ENCODE data around the gene KBTBD13. TPM values are rescaled to one million over a fixed set of nuclear protein-coding genes. Genes with fewer than 3 reads are reported as not detected.
"Not testable (repeated sequence)": the region's sequence is repeated elsewhere in the genome, so short reads cannot be mapped to it uniquely, and the experiment has no call there.

Gene KBTBD13
- polyA plus RNA-seq (ENCODE audit: insufficient read length) = 1.7 TPM

- DNase-seq = no peak
Measured at GRCh38 chr15:65076486-65077290, at the start of gene KBTBD13. KBTBD13 (plus strand) TSS chr15:65076746; CDS start chr15:65076816, 70 bp downstream.

GRCh38 chr15:65026756-65027155, 49.8 kb upstream of the KBTBD13 start:
- DNase-seq = no peak

DNA sequence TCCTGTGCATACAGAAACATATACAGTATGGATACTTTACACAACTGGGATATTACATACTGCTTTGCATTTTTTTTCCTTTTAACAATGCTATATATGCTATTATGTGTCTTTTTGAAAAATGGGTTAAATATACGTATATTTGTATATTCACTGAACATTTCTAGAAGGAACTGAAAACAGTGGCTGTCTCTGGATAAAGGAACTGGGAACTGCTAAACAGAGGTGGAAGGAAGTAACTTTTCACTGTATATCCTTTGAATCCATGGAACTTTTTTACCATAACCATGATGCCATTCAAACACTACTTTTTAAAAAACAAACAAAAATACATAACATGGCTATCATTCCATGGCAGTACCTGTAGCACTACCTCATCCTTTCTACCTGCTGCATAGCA, 49.0 kb upstream of the KBTBD13 start:
- DNase-seq = no peak

GRCh38 chr15:65028338-65028737, 48.2 kb upstream of the KBTBD13 start:
- no peak for DNase-seq

GRCh38 chr15:65028921-65029735, 47.4 kb upstream of the KBTBD13 start, which contains the start of gene MTFMT:
MTFMT (minus strand) TSS chr15:65029639; CDS start chr15:65029613, 26 bp downstream.
- DNase-seq = peak; percentile 84

GRCh38 chr15:65029736-65030208, 46.8 kb upstream of the KBTBD13 start:
- no peak for DNase-seq

DNA sequence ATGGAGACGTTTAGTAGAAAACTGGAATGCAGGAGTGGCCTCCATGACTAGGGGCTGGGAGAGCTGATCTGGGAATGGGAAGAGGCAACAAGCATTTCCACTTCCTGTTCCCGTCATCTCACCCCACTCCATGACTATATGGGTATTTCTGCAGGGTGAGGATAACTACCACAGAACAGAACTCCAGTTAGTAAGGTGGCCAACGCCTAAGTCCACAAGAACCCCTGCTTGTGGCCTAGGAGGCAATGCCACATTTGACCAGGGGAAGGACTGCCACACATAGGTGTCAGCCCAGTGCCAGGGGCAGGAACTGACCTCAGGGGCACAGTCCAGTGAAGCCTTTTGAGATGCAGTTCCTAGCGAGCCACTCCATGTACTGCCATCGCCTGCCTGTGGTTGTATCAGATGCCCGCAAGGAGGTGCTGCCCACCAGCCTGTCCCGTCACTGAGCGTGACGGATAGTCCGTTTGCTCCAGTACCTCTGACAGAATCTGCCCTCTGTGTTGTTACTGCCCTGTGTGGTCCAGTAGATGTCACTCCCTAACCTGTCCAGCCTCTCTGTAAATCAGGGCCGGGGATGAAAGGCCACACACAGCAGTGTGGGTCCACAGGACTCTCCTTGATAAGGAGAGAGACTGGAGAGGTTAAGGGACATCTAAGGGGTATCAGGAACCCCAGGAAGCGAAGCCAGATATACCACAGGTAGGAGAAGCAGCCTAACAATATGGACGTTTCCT, 43.6 kb upstream of the KBTBD13 start:
- no peak for DNase-seq

- no peak for DNase-seq
Measured at GRCh38 chr15:65033659-65034269, 42.8 kb upstream of the KBTBD13 start.

- no peak for DNase-seq
Measured at GRCh38 chr15:65034719-65035118, 41.8 kb upstream of the KBTBD13 start.

DNA sequence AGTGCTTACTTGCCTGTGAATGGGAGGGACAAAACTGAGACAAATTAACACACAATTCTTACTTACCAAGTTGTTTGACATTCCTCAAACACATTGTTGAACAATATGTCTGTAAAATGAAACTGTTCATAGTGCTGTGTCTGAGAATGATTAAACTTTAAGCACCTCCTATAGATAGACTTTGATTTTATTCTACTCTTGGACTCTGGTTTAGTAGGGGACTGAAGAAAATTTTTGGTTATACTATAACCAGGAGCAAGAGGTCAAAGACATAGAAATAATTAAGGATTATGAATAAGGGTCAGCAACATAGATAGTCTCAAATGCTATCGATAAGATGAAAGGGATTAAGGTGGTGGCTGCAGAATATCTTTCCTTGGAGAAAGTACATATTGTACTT, 39.2 kb upstream of the KBTBD13 start:
- no peak for DNase-seq

- DNase-seq = no peak
Measured at GRCh38 chr15:65038428-65038827, 38.1 kb upstream of the KBTBD13 start.

- DNase-seq = no peak
Measured at GRCh38 chr15:65038836-65039235, 37.7 kb upstream of the KBTBD13 start.

GRCh38 chr15:65040461-65040860, 36.1 kb upstream of the KBTBD13 start:
- DNase-seq = no peak

DNA sequence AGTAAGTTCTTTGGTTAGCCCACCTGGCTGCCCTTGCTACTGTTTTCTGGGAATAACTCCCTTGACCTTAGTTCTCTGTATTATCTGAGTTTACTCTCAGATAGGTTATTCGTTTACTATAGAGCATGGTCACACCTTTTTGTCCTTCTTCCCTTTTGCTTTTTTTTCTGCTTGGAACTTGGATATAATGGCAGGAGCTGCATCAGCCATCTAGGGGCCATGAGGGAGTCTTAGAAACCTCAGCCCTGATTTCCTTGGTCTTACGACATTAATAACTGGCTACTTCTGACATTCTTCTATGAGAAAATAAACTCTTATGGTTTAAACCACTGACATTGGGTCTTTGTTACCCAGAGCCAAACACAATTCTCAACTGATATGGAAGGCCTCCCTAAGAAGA, 34.8 kb upstream of the KBTBD13 start:
- no peak for DNase-seq

DNA sequence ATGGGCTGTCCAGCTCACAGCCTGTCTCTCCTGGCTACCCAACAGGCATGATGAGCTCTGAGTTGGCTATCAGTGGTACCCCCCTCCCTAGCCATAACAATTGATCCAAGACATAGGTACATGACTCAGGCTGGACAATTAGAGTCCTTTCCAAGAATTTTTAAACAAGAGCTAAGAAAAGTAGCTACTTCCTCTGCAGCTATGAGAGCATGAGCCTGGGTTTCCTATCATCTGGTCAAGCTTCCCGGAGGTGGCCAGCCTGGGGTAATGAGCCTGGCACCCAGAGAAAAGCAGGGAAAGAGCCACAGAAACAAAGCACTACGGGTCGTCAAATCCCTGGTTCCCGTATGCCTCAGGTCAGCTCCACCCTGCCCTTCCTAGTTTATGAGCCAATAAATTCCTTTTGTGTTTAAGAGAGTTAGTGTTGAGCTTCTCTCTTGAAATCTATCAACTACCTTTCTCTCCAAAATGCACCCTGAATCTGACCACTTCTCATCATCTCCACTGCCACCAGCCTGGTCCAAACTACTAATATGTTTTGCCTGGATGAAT, 33.7 kb upstream of the KBTBD13 start:
- no peak for DNase-seq

DNA sequence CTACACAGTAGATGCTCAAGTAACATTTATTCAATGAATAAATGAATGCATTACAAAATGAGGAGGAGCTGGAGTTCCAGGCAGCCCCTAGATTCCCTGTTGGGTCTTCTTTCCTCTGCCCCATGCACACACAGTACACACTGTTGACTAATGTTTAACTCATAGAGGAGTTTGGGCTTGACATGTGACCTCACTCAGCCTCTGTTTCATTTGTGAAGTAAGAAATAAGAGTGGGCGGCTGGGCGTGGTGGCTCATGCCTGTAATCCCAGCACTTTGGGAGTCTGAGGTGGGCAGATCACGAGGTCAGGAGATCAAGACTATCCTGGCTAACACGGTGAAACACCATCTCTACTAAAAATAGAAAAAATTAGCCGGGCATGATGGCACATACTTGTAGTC, 32.3 kb upstream of the KBTBD13 start:
- DNase-seq = not testable (repeated sequence)

DNA sequence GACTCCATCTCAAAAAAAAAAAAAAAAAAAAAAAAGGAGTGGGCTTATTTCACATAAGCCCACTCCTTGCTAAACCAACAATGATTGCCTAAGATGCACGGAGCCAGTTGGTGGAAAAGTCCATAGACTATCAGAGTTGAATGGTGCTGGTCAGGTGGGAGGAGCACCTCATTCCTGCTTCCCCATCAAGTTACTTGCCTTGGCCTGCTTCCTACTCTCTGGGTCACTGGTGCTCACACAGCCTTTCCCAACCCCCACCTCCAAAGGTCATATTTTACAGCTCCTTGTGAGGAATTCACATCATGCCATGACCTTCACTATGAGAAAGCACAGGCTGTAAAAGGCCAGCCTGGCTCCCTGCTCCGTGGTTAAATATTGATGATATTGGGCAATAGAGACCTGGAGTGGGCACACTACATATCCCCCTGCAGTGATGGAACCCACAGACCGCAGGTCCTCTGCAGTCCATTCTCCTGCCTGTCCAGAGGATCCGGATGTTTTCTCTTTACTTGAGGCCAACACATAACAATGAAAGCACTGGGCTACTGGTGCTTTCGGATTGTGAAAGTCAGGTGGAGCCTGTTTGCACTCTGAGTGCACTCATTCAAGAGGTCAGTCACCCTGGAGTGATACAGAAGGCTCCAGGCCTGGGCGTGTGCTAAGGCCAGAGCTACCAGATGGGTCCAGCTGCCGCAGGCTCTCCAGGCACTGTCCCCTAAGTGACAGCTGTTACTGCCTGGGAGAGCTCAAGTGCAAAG, 31.6 kb upstream of the KBTBD13 start, which contains the start of gene SLC51B:
TSS of gene SLC51B (plus strand) at position 664 of the 758 bp plus-strand sequence. CDS start 4,618 bp downstream, outside the sequence.
- no peak for DNase-seq

GRCh38 chr15:65048241-65048640, 28.3 kb upstream of the KBTBD13 start:
- no peak for DNase-seq

- DNase-seq = peak; percentile 84
Measured at GRCh38 chr15:65049418-65049840, 27.1 kb upstream of the KBTBD13 start.

- no peak for DNase-seq
Measured at GRCh38 chr15:65050270-65050669, 26.3 kb upstream of the KBTBD13 start.

DNA sequence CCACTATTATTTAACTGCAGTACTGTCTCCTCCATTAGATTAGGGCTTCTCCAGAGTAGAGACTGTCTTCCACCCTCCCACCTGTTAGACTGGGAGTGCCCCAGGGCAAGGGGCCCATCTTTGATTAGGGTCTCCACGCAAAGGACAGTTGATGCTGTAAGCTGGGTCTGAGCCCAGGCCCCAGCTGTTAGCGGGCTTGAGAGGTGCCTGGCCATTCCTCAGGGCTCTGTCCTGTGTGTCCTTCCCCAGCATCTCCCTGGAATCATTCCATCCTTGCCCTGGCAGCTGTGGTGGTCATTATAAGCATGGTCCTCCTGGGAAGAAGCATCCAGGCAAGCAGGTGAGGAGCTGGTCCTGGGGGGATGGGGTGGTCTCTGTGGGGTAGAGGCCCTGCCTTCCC, 25.3 kb upstream of the KBTBD13 start:
- no peak for DNase-seq
